HepG2 (cell line): ENCODE results near the gene PLXNC1. TPM values are rescaled to one million over a fixed set of nuclear protein-coding genes. Genes with fewer than 3 reads are reported as not detected.

Source experiments
- CAMTA2 ChIP-seq: sonication (generic); formaldehyde crosslinking; IDR thresholded peaks from 2 replicates; pipeline ENCODE4 v1.4.0; 2020; ENCODE audit warnings: mild to moderate bottlenecking, missing genetic modification reagents, borderline replicate concordance
- DMTF1 ChIP-seq: sonication (generic); formaldehyde crosslinking; IDR thresholded peaks from 2 replicates; pipeline ENCODE4 v1.4.0; 2020; ENCODE audit warnings: mild to moderate bottlenecking, missing genetic modification reagents
- GMEB1 ChIP-seq: sonication (generic); formaldehyde crosslinking; IDR thresholded peaks from 2 replicates; pipeline ENCODE4 v1.5.1; 2020; ENCODE audit warnings: missing genetic modification reagents, mild to moderate bottlenecking, borderline replicate concordance
- HDAC2 ChIP-seq: sonication (generic); formaldehyde crosslinking; IDR thresholded peaks from 2 replicates; pipeline ENCODE4 v1.4.0; 2020; ENCODE audit warnings: missing genetic modification reagents
- HNRNPK ChIP-seq: fragments of 200-400 bp; formaldehyde crosslinking; IDR thresholded peaks from 2 replicates; pipeline ENCODE4 v1.6.1; 2018; ENCODE audit warnings: low read length, low read depth, moderate library complexity, mild to moderate bottlenecking; ENCODE audit not compliant: poor library complexity, severe bottlenecking
- JARID2 ChIP-seq: sonication (generic); formaldehyde crosslinking; IDR thresholded peaks from 2 replicates; pipeline ENCODE4 v1.8.1; 2023; ENCODE audit warnings: missing genetic modification reagents, inconsistent platforms; ENCODE audit not compliant: insufficient replicate concordance
- JUN ChIP-seq: sonication (generic); formaldehyde crosslinking; IDR thresholded peaks from 2 replicates; pipeline ENCODE4 v1.4.0; 2020; ENCODE audit warnings: mild to moderate bottlenecking, missing genetic modification reagents
- PLRG1 ChIP-seq: fragments of 450-650 bp; conservative IDR thresholded peaks from 2 replicates; pipeline ENCODE4 v1.6.1; 2016
- PREB ChIP-seq: sonication (generic); formaldehyde crosslinking; IDR thresholded peaks from 2 replicates; pipeline ENCODE4 v1.4.0; 2020; ENCODE audit warnings: missing genetic modification reagents
- TMF1 ChIP-seq: sonication (generic); formaldehyde crosslinking; IDR thresholded peaks from 2 replicates; pipeline ENCODE4 v1.8.1; 2022; ENCODE audit warnings: low read depth, missing genetic modification reagents
- ZMAT5 ChIP-seq: sonication (generic); formaldehyde crosslinking; IDR thresholded peaks from 2 replicates; pipeline ENCODE4 v1.5.0; 2020; ENCODE audit warnings: mild to moderate bottlenecking, low read depth, missing genetic modification reagents, borderline replicate concordance
- ZNF354B ChIP-seq: sonication (generic); formaldehyde crosslinking; IDR thresholded peaks from 2 replicates; pipeline ENCODE4 v1.8.0; 2022; ENCODE audit warnings: mild to moderate bottlenecking, missing genetic modification reagents
- ZNF614 ChIP-seq: IDR thresholded peaks from 2 replicates; pipeline ENCODE4 v1.6.1; 2018; ENCODE audit warnings: missing biosample characterization, missing genetic modification reagents, inconsistent platforms, borderline replicate concordance
- ZNF615 ChIP-seq: sonication (generic); formaldehyde crosslinking; IDR thresholded peaks from 2 replicates; pipeline ENCODE4 v1.5.0; 2020; ENCODE audit warnings: mild to moderate bottlenecking, missing genetic modification reagents, borderline replicate concordance
- polyA plus RNA-seq, 8 experiments: library from polyadenylated mRNA; depleted of rRNA in 3 of 8; stranded (reverse) in 7 of 8; unstranded in 1 of 8; fragments of >200 nt; fragmentation: Illumina TruSeq in 4 of 8; extraction: Trizol in 4 of 8; gene quantifications; 2 replicates each; pipeline versions ENCODE4 v1.2.1 to v1.2.3, GENCODE V29; 2011 to 2016; ENCODE audit warnings: low read depth in 4 of 8, missing spikeins in 1 of 8, mixed read lengths in 1 of 8; ENCODE audit not compliant: insufficient read depth in 1 of 8
- total RNA-seq, 5 experiments: library from RNA; depleted of rRNA; stranded (reverse); fragments of >200 nt; fragmentation: Illumina TruSeq; extraction: Trizol; gene quantifications; 2 replicates each; pipeline ENCODE4 v1.2.3, GENCODE V29; 2016; ENCODE audit warnings: low read depth in 1 of 5
- TF ChIP-seq, protein P1 (sequence below): sonication (generic); formaldehyde crosslinking; IDR thresholded peaks from 2 replicates; pipeline ENCODE4 v1.4.0; 2020; ENCODE audit warnings: mild to moderate bottlenecking, low read depth, missing genetic modification reagents
- TF ChIP-seq, protein P2 (sequence below): sonication (generic); formaldehyde crosslinking; IDR thresholded peaks from 2 replicates; pipeline ENCODE4 v1.5.0; 2020; ENCODE audit warnings: mild to moderate bottlenecking, missing genetic modification reagents, borderline replicate concordance

The PLXNC1 gene
- total and polyA plus RNA-seq, 2 of the 13 experiments (the other 11 are each of a cell fraction or from before 2014, with no cell fraction given): 6.6 to 11.2 TPM

GRCh38 chr12:94152292-94153078 lies 4.1 kb downstream of the PLXNC1 start (continued):
- TF ChIP-seq, protein P1, sequence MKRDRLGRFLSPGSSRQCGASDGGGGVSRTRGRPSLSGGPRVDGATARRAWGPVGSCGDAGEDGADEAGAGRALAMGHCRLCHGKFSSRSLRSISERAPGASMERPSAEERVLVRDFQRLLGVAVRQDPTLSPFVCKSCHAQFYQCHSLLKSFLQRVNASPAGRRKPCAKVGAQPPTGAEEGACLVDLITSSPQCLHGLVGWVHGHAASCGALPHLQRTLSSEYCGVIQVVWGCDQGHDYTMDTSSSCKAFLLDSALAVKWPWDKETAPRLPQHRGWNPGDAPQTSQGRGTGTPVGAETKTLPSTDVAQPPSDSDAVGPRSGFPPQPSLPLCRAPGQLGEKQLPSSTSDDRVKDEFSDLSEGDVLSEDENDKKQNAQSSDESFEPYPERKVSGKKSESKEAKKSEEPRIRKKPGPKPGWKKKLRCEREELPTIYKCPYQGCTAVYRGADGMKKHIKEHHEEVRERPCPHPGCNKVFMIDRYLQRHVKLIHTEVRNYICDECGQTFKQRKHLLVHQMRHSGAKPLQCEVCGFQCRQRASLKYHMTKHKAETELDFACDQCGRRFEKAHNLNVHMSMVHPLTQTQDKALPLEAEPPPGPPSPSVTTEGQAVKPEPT (CRISPR knock-in tag): no peak
- TF ChIP-seq HDAC2 (CRISPR knock-in tag): peak; percentile 77
- no peak for TF ChIP-seq ZNF615 (CRISPR knock-in tag)
- TF ChIP-seq DMTF1 (CRISPR knock-in tag): no peak
- no peak for TF ChIP-seq PREB (CRISPR knock-in tag)
- no peak for TF ChIP-seq PLRG1
- TF ChIP-seq GMEB1: no peak
- no peak for TF ChIP-seq ZMAT5 (CRISPR knock-in tag)
- TF ChIP-seq HNRNPK: no peak
- TF ChIP-seq CAMTA2 (CRISPR knock-in tag): no peak
- TF ChIP-seq JUN (CRISPR knock-in tag): no peak
- no peak for TF ChIP-seq JARID2 (CRISPR knock-in tag)
- no peak for TF ChIP-seq TMF1 (CRISPR knock-in tag)
- TF ChIP-seq ZNF614 (CRISPR knock-in tag): 0 out of 2 replicates have a peak, but pooled peaks have one; percentile 53
- no peak for TF ChIP-seq ZNF354B (CRISPR knock-in tag)
- TF ChIP-seq, protein P2, sequence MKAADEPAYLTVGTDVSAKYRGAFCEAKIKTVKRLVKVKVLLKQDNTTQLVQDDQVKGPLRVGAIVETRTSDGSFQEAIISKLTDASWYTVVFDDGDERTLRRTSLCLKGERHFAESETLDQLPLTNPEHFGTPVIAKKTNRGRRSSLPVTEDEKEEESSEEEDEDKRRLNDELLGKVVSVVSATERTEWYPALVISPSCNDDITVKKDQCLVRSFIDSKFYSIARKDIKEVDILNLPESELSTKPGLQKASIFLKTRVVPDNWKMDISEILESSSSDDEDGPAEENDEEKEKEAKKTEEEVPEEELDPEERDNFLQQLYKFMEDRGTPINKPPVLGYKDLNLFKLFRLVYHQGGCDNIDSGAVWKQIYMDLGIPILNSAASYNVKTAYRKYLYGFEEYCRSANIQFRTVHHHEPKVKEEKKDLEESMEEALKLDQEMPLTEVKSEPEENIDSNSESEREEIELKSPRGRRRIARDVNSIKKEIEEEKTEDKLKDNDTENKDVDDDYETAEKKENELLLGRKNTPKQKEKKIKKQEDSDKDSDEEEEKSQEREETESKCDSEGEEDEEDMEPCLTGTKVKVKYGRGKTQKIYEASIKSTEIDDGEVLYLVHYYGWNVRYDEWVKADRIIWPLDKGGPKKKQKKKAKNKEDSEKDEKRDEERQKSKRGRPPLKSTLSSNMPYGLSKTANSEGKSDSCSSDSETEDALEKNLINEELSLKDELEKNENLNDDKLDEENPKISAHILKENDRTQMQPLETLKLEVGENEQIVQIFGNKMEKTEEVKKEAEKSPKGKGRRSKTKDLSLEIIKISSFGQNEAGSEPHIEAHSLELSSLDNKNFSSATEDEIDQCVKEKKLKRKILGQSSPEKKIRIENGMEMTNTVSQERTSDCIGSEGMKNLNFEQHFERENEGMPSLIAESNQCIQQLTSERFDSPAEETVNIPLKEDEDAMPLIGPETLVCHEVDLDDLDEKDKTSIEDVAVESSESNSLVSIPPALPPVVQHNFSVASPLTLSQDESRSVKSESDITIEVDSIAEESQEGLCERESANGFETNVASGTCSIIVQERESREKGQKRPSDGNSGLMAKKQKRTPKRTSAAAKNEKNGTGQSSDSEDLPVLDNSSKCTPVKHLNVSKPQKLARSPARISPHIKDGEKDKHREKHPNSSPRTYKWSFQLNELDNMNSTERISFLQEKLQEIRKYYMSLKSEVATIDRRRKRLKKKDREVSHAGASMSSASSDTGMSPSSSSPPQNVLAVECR (CRISPR knock-in tag): peak; percentile 34; the same call in 1 of the 2 replicates
